ENCODE data around the gene PRR5.

The PRR5 gene

GRCh38 chr22:44730490-44731356, 28.7 kb downstream of the PRR5 start:
- Histone ChIP-seq H3K27me3 (replicated peaks) (no peaks in the 10 kb centered on the region), H3K4me3 (ENCODE audit: low read depth, low read length) (no peak overlapping the region), H3K27ac (no peak overlapping the region), H3K36me3 (replicated peaks) (no peaks in the 10 kb centered on the region)
- DNase-seq, result no peak
- in situ Hi-C loops (cut with HindIII; ENCODE audit: low pct_ligation_motif_present, low sequenced_read_pairs), result no loop called here
- no peak for TF ChIP-seq CTCF (IDR thresholded peaks at IDR 0.05; ENCODE audit: low read depth, low read length, missing control alignments)

- Histone ChIP-seq H3K36me3 (replicated peaks) (no peaks in the 10 kb centered on the region), H3K27ac (no peak overlapping the region), H3K4me3 (ENCODE audit: low read depth, low read length) (no peak overlapping the region), H3K27me3 (replicated peaks) (no peaks in the 10 kb centered on the region)
- in situ Hi-C loops (cut with HindIII; ENCODE audit: low pct_ligation_motif_present, low sequenced_read_pairs), result no loop called here
- DNase-seq, result no peak
- TF ChIP-seq CTCF (IDR thresholded peaks at IDR 0.05; ENCODE audit: low read depth, low read length, missing control alignments), result no peak
Measured at GRCh38 chr22:44731357-44731970, 29.5 kb downstream of the PRR5 start.

GRCh38 chr22:44732017-44732561, 30.1 kb downstream of the PRR5 start:
- no peak for TF ChIP-seq CTCF (IDR thresholded peaks at IDR 0.05; ENCODE audit: low read depth, low read length, missing control alignments)
- no peaks in the 10 kb centered on the region for H3K36me3 ChIP-seq (replicated peaks)
- H3K27ac ChIP-seq, result no peak overlapping the region
- no peaks in the 10 kb centered on the region for H3K27me3 ChIP-seq (replicated peaks)
- in situ Hi-C loops (cut with HindIII; ENCODE audit: low pct_ligation_motif_present, low sequenced_read_pairs), result no loop called here
- DNase-seq, result no peak
- H3K4me3 ChIP-seq (ENCODE audit: low read depth, low read length), result no peak overlapping the region

- H3K27ac ChIP-seq, result no peak overlapping the region
- no peak overlapping the region for H3K4me3 ChIP-seq (ENCODE audit: low read depth, low read length)
- no peak for TF ChIP-seq CTCF (IDR thresholded peaks at IDR 0.05; ENCODE audit: low read depth, low read length, missing control alignments)
- no peaks in the 10 kb centered on the region for H3K36me3 ChIP-seq (replicated peaks)
- in situ Hi-C loops (cut with HindIII; ENCODE audit: low pct_ligation_motif_present, low sequenced_read_pairs), result no loop called here
- no peak for DNase-seq
- no peaks in the 10 kb centered on the region for H3K27me3 ChIP-seq (replicated peaks)
Measured at GRCh38 chr22:44732661-44733060, 30.7 kb downstream of the PRR5 start.

GRCh38 chr22:44733426-44734106, 31.6 kb downstream of the PRR5 start:
- no peaks in the 10 kb centered on the region for H3K27me3 ChIP-seq (replicated peaks)
- H3K27ac ChIP-seq, result no peak overlapping the region
- no peak overlapping the region for H3K4me3 ChIP-seq (ENCODE audit: low read depth, low read length)
- H3K36me3 ChIP-seq (replicated peaks), result no peaks in the 10 kb centered on the region
- no peak for DNase-seq
- in situ Hi-C loops (cut with HindIII; ENCODE audit: low pct_ligation_motif_present, low sequenced_read_pairs), result no loop called here
- no peak for TF ChIP-seq CTCF (IDR thresholded peaks at IDR 0.05; ENCODE audit: low read depth, low read length, missing control alignments)
